NCI-H1694 (cell line): Measurements from ENCODE around the gene GNG4.
A peak's percentile ranks its signal among the peaks of the same experiment; 100 is the strongest.
"Not testable (repeated sequence)": the region's sequence is repeated elsewhere in the genome, so short reads cannot be mapped to it uniquely, and the experiment has no call there.

Source experiments
- DNase-seq: peaks from one replicate; lab custom pipeline; 2025; lab: John Stamatoyannopoulos, UW

Gene GNG4

DNA sequence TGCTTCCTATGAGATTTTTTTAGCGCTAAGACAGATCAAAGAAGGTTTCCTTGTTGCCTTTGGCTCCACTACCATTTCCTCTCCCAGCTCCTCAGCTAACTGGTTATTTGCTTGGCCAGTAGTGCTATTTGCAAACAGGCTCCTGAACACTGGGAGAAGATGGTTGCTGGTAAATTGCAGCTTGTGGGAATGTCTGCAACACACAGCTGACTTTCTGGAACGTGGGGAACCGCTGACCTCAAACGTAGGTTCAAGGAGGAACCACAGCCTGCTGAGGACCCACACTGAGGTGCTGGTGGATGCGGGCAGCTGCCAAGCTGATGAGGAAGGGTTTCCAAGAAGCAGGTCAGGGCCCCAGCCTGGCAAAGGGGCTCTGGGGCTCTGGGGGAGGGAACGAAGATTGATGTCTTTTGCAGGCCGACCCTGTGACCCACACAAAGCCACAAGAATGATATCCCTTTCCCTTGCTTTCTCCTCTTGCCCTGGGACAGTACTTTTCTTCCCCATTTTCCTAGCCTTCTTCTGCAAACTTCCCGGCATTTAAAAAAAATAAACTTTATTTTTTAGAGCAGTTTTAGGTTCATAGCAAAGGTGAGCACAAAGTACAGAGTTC lies 24.8 kb downstream of the GNG4 start:
- DNase-seq = no peak

DNA sequence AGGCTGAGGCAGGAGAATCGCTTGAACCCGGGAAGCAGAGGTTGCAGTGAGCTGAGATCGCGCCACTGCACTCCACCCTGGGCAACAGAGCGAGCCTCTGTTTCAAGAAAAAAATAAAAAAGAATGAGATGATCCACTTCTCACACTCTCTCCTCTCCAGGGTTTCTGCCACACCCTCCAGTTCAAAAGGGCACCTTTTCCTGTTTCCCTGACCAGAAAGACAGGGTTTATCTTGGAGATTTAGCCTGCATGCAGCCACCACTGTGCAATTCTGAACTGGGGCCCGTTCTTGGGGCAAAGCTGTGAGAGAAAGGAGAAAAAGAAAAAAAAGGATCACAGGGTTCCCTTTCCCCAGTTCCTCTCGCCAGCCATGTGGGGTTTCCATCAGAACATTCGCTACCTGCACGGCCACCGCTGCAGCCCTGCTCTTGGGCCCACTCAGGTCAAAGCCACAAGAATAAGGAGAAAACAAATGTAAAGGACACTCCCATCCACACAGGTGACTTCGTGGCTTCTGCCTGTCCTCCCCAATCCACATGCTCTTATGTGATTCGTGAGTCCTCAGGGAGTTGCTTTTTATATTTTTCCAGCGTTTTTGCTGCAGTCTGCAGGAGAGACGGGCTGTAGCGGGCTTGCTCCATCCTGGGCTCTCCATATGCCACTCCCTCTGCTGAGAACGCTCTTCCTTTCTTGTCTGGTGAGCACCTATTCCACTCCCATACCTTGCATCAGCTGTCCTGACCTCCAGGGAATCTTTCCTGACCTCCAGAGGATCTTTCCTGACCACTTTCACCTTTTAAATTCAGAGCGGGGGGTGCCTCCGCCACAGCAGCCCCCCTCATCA lies 26.4 kb downstream of the GNG4 start:
- no peak for DNase-seq

DNA sequence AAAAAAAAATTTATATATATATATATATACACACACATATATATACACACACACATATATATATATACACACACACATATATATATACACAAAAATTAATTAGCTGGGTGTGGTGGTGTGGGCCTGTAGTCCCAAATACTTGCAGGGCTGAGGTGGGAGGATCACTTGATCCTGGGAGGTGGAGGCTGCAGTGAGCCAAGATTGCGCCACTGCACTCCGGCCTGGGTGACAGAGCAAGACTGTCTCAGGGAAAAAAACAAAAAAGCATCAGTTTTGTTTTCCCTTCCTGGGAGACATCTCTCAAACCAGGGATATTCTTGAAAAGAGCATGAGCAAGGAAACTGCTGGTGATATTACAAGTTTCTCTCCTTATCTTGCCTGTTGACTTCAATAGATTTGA lies 30.4 kb downstream of the GNG4 start:
- DNase-seq = not testable (repeated sequence)

DNA sequence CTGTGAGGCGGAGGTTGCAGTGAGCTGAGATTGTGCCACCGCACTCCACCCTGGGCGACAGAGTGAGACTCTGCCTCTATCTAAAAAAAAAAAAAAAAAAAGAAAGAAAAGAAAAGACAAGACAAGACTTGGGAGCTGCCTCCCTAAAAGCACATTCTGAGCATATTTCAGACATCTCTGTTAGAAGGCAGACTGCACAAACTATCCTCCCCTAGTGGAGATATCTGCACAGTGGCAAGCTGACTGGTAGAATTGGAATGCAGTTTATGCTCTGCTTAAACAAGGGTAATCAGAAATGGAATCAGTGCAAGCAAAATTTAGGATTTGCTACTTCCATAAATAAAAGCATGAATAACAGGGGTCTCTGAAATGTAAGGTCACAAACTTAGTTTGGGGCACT lies 31.8 kb downstream of the GNG4 start:
- no peak for DNase-seq

DNA sequence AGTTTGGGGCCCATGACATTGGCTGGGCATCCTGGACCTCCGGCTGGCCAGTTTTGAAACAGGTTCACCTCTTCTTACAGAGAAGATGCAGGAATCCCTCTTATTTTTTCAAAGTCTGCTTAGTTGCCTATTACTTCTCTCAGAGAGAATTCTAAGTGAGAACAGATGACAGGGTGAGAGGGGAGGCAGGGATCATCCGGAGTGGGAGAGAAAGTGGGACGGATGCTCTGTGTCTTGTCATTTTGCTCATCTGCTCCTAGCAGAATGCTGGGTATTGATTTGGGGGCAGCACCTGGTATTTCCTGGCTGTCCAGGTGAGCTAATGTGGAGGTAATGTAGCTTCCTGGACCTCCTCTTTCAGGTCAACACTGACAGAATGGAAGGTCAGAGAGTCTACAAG lies 32.4 kb downstream of the GNG4 start:
- no peak for DNase-seq

DNA sequence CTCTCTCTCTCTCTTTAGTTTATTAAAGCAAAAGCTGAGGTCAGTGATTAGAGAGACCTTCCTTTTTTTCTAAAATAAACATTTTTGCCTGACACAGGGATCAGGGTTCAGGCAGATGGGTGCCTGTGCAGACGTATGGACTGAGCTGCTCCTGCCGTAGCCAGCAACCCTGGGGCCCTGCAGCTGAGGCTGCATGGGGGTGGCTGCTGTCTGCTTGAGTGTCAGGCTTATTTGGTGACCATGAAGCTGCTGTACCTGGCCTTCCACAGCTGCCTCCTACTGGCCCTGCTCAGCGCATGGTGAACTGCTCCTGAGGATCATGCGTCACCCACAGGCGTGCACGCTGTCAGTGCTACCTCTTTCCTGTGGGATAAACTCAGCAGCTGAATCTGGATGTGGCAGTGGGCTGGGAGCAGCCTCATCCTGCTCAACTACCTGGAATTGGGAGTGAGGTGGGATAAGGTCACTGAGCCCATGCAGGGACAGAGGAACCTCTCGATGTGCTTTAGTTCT lies 35.1 kb downstream of the GNG4 start:
- no peak for DNase-seq

DNA sequence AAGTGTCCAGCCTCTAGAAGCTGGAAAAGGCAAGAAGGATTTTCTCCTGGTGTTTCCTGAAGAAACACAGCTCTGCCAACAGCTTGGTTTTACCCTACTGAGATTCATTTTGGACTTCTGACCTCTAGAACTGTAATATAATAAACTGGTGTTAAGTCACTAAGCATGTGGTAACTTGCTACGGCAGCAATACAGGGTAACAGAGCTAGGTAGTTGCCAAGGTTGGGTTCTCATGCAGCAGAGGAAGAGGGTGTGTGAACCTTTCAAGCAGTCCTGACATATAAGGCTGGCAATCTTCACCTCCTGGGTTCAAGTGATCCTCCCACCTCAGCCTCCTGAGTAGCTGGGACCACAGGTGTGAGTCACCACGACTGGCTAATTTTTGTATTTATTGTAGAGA lies 36.0 kb downstream of the GNG4 start:
- no peak for DNase-seq

DNA sequence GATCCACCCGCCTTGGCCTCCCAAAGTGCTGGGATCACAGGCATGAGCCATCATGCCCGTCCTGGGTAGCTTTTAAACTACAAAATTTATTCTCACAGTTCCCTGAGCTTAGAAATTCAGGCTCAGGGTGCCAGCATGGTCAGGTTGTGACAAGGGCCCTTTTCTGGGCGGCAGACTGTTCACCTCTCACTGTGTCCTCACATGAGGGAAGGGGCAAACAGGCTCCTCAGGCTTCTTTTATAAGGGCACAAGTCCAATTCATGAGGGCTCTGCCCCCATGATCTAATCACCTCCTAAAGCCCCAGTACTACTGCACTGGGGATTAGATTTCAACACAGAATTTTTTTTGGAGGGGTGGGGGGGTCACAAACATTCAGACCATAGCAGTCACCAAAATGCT lies 36.8 kb downstream of the GNG4 start:
- no peak for DNase-seq

DNA sequence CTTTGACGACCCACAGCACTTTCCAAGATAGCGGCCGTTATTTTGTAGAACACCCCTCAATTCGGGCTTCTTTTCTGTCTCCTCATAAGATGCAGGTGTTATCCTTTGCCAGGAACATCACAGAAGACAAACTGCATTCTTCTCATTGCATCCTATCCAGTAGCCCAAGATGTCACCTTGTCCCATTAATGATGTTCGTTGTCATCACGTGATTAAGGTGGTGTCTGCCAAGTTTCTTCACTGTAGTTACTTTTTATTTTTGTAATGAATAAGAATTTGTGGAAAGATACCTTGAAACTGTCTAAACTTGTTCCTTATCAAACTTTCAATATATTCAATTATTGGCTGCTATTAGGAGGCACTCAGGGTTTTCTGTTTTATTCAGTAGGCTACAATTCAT lies 39.4 kb downstream of the GNG4 start:
- no peak for DNase-seq

DNA sequence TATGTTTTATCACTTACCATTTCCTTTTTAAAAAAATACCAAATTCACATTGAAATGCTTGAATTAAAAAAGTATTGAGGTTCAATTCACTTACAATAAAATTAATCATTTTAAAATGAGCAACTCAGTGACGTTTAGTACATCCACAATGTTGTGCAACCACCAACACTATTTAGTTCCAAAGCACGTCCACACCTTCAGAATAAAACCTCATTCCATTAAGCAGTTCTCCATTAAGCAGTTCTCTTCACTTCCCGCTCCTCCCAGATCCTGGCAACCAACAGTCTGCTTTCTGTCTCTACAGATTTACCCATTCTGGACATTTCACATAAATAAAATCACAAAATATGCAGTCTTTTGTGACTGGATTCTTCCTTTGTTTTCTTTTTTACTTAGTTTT lies 41.3 kb downstream of the GNG4 start:
- no peak for DNase-seq

DNA sequence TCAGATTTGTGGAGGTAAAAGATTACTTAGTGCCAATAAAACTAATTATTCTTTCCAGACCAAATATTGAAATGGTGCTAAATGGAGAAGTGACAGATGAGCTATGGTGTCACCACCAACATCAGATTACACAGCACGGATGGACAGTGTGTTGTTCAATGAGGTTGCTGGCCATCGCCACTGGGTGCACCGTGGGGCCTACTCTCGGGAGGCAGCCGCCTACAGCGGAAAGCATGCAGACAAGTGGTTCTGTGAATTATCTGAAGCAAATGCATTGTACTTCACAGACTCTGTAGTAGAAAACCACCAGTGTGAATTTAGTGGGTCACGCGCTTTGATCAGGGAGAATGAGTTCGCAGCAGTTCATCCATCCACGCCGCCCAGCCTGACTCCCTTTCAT lies 42.3 kb downstream of the GNG4 start:
- no peak for DNase-seq

DNA sequence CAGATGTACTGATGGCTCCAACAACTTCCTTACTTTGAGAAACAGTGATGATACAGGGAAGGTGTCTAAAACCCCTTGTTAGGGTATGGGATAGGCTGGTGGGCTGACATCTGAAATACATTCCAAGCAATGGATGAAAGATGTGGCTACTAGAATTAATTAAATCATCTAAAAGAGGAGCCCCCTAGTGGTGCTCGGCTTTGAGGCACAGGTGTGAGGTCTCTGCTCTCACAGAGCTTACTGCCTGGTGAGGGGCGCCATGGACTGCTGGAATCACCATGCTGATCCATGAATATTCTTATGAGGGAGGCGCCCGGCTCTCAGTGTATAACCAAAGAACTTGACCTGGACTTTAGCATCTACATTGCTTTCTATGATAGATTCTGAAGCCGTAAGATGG lies 48.5 kb downstream of the GNG4 start:
- peak; percentile 20 for DNase-seq

DNA sequence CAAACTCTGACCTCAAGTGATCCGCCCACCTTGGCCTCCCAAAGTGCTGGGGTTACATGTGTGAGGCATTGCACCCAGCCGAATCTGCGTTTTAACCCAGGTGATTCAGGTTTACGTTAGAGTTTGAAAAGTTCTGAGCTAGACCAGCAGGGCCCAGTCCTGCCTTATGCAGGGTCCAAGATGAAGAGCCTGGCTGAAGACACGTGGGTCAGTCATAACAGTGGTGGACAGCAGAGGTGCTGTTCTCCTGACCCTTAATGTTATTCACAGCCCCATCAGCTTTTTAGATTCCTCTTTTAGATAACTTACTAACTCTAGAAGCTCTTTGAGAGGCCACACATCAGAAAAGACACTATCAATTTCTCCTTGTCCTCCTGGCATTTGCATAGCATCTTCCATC lies 50.0 kb downstream of the GNG4 start:
- no peak for DNase-seq

DNA sequence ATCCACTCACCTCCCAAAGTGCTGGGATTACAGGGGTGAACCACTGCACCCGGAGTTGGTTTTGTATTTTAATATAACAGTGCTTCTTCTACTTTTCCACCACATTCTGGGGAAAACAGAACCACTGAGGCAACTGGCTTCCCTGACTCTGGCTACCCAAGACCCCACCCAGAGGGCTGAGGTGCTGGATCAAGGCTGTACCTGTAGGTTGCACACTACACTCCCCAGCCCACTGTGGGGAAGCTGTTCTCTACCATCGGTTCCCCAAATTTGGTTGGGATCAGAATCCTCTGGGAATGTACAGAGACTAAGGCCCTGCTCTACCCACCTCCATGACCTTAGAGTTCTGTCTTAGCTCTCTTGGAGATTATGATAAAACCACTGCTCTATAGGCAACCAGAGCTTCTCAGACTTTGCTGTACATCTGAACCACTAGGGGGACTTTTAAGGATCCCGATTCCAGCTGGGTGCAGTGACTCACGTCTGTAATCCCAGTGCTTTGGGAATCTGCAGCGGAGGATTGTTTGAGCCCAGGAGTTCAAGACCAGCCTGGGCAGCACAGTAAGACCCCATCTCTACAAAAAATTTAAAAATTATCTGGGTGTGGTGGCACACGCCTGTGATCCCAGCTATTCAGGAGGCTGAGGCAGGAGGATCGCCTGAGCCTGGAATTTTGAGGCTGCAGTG lies 51.6 kb downstream of the GNG4 start:
- DNase-seq = no peak

DNA sequence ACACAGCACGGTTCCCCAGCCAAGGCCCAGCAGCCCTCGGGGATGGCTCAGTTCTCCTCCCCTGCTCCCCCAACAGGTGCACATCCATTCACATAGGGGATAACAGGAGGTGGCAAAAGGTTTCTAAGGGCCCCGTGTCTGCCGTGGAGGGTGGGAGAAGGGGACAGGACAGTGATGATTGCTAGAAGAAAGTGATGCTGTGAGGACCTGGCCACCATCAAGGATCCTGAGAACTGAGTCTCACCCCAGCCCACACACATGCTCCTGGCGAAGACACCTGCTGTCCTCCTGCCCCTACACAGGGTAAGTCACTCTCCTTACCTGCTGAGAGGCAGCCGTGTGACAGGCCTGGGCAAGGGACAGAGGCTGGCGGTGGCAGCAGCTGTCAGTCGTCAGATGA lies 54.5 kb downstream of the GNG4 start:
- DNase-seq = no peak

DNA sequence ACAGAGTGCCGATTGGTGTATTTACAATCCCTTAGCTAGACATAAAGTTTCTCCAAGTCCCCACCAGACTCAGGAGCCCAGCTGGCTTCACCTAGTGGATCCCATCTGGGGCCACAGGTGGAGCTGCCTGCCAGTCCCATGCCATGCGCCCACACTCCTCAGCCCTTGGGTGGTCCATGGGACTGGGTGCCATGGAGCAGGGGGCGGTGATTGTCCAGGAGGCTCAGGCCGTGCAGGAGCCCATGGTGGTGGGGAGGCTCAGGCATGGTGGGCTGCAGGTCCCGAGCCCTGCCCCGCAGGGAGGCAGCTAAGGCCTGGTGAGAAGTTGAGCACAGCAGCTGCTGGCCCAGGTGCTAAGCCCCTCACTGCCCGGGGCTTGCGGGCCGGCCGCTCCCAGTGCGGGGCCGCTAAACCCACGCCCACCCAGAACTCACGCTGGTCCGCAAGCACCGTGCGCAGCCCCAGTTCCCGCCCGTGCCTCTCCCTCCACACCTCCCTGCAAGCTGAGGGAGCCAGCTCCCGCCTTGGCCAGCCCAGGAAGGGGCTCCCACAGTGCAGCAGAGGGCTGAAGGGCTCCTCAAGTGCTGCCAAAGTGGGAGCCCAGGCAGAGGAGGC lies 55.2 kb downstream of the GNG4 start:
- not testable (repeated sequence) for DNase-seq

DNA sequence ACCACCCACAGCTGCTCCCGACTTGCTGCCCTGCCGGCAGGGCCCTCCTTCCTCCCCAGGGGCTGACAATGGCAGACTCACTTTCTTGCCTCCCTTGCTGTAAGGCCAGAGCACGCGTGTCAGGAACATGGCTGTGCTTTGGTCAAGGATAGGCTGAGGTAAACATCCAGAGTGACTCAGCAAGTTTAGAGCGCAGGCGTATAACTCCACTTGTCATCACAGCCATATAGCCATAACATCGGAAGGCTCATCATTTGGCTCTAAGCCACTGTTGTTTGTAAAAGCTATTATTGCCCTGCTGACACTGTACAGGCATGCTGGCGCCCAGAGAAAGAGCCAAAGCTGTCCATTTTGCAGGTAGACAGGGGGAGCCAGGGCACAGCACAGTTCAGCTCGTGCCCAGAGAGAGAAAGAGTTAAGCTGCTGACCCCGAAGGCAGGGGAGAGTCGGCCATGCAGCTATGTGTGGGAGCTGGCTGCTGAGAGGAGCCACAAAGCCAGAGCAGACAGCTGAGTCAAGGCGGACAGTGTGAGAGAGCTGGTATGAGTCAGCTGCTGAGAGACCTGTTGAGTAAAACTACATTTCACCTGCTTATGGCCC lies 60.6 kb downstream of the GNG4 start:
- DNase-seq = no peak

DNA sequence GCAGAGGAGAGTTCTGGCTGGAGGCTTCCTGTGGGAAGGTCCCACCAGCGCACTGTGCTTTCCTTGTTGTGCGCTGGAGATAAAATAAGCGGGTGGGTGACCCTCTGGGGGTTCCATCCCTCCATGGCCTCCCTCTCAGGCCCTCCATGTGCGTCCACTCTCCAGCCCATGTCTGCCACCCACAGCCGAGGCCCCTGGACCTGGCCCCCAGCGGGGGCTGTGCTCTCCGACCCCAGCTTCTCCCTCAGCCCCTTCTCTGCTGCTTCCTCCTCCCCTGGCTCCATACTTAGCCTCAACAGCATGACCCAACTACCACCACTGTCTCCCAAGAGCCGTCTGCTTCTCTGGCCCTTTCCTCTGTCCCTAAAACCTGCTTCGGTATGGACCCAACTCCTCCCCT lies 61.4 kb downstream of the GNG4 start:
- DNase-seq = no peak

DNA sequence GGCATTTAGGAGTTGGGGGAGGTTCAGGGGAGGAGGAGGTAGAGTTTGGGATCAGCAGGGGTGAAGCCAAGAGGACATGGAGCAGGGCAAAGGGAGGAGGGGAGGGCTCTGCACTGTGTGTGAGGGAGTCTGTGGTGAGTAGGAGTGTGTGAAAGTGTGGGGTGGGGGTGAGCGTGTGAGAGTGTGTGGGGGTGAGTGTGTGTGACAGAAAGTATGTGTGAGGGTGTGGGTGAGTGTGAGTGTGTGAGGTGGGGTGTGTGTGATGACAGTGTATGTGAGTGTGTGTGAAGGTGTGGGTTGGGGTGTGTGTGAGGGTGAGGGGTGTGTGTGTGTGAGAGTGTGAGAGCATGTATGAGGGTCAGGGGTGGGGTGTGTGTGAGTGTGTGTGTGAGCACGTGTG lies 62.6 kb downstream of the GNG4 start:
- DNase-seq = no peak

DNA sequence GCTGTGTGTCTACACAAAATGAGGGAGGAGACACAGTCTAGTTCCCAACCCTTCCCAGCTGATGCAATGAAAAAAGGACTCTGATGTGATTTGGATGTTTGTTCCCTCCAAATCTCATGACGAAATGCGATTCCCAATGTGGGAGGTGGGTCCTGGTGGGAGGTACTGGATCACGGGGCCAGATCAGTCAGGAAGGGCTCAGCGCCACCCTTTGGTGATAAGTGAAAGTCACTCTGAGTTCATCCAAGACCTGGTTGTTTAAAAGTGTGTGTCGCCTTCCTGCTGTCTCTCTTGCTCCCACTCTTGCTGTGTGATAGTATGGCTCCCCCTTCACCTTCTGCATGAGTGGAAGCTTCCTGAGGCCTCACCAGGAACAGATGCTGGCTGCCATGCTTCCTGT lies 63.2 kb downstream of the GNG4 start:
- DNase-seq = no peak

DNA sequence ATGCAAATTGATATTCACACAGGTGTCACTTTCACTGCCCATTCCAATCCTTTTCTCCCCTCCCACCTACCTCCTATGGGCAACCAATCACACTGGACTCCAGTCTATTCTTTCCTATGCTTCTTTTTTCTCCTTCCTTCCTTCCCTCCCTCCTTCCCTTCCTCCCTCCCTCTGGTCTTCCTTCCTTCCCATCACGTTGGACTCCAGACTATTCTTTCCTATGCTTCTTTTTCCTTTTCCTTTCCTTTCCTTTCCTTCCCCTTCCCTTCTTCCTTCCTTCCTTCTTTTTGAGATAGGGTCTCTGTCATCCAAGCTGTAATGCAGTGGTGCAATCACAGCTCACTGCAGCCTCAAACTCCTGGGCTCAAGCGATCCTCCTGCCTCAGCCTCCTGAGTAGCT lies 64.6 kb downstream of the GNG4 start:
- no peak for DNase-seq

DNA sequence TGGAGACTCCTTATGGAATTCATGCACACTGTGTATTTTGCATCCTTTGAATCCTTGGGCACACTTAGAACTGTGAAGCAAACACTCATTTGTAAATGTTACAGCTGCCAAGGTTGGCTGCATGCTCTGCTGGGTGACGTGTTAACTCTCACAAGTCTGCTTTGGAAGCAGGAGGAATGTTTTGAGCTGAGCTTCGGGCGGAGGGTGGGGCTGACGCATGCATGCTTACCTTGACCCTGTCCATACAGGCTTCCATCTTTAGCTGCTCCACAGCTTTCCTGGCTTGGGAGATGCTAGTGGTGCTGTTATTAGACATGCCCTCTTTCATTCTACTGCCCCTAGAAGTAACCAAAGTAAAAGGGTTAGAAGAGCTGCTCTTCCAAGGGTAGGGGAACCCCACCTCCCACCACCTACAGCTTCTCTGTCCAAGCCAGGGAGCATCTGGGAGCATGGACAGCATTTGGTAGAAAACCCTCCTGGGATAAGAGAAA lies 66.0 kb downstream of the GNG4 start:
- DNase-seq = no peak
